GM19467 (cell line): ENCODE measurements around the gene TWNK.
A peak's percentile ranks its signal among the peaks of the same experiment; 100 is the strongest.

ENCODE experiments used
- ATAC-seq: cut with Tn5 transposase; IDR thresholded peaks from one replicate; pipeline ENCODE4 v1.9.1; 2021; ENCODE audit warnings: mild to moderate bottlenecking, moderate library complexity; ENCODE audit not compliant: unreplicated experiment

Gene TWNK

GRCh38 chr10:101010329-101010728 lies 23.0 kb downstream of the TWNK start:
- ATAC-seq = no peak

DNA sequence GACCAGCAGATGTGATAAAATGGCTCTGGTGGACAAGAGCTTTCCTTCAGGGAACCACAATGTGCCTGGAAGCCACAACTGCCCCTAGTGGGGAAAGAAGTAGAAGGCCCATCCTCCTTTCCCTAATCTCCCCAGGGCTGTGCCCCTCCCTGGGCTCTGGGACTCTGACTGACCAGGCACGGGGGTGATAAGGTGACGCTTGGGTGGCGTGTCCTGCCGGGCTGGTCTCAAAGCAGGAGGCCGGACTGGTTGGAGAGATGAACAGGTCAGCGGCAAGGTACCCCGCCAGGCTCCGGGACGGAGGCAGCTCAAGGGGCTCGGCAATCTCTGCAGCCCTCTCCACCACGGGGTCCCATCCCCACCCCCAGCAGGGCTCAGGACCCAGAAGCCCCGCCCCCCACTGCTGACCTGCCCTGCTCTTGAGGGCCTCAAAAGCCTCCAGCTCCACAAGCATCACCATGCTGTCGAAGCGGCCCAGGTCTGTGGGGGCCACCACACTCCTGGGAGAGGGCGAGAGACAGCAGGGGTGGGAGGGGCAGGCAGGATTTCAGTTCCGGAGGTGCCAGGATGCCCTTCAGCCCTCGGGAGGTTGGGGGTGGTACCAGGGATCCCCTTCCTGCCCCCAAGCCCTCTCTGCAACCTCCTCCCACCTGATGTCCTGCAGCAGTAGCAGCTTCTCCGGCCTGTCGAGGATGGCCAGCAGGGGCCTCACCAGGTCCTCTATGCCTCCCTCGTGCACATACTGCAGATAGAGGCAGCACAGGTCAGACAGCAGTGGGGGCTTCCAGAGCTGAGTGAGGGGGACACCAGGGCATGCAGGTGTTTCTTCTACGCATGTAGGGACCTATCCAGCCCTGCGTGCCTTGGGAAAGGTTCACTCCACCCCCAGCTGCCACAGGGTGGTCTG lies 24.4 kb downstream of the TWNK start:
- no peak for ATAC-seq

DNA sequence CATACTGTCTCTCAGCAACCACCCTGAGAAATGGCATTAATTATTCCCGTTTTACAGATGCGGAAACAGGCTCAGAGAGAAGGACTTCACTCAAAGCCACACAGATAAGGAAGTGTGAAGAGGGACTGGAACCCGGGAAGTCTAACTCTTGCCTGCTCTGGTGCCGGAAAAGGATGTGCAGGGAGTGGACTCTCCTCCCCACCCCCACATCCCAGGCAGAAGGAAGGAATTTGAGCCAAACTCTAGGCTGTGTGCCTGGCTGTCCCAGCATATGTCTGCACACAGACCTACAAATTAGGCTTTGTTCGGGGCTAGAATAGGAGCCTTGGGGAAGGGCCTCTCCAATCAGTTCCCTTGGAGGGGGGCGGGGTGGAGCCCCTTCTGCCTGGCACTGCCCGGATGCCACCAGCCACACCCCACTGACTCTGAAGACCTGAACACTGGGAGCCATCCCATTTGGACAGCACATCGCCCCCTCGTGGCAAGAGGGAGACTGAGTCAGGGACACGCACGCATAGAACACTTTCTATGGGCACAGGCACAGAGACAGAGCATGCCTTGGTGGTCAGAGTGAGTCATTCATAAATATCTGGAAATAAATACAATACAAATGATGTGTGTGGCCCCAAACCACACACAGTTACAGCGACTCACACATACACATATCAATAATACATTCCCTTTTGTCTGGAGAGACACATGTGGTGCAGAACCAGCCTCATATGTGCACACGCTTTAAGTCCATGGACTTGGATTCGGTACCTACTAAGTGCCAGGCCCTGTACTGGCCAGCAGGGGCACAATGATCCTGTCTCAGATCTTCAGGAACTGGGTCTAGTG lies 25.4 kb downstream of the TWNK start:
- peak; percentile 77 for ATAC-seq

DNA sequence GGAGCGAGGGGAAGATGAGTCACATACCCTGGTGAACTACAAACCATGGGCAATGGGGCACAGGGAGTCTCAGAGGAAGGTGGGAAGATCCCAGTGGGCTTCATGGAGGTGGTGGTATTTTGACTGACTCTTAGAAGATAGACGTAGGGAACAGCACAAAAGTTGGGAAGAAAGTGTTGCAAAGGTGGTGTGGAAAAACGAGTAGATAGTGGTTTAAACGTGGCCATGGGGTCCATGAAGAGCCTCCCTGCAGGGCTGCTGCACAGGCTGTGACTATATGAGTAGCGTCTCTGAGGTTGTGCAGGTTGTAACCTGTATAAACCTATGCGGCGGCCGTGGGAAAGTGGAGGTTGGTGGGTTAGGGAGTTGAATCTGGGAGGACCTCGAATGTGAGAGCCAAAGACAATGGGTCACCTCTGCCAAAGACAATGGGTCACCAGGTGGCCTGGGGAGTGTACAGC lies 26.1 kb downstream of the TWNK start:
- no peak for ATAC-seq

DNA sequence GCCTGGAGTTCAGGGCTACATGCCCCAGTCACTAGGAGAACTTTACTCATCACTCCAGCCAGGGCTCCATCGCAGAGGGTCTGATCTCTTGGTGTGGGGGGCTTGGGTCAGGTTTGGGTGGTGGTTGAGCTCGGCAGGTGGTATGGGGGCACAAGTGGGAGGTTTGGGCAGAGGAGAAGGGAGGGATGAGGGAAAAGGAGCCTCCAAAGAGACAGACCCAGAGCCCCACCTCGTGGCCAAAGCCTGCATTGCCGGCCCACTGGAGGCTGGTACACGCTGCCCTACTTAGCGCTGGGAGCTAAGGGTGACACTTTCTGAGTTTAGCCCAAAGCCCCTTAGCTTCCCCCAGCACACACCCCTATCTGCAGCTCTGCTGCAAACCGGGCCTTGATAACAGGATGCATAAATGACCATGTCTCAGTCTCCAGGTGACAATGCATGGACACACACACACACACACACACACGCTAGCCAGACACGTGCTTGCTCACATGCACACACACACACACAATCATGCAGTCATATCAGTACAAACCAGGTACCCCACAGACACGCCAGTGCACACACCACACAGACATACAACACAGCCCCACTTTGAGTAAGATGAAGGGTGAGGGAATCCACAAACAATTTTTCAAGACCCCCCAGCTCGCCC lies 27.0 kb downstream of the TWNK start:
- no peak for ATAC-seq

DNA sequence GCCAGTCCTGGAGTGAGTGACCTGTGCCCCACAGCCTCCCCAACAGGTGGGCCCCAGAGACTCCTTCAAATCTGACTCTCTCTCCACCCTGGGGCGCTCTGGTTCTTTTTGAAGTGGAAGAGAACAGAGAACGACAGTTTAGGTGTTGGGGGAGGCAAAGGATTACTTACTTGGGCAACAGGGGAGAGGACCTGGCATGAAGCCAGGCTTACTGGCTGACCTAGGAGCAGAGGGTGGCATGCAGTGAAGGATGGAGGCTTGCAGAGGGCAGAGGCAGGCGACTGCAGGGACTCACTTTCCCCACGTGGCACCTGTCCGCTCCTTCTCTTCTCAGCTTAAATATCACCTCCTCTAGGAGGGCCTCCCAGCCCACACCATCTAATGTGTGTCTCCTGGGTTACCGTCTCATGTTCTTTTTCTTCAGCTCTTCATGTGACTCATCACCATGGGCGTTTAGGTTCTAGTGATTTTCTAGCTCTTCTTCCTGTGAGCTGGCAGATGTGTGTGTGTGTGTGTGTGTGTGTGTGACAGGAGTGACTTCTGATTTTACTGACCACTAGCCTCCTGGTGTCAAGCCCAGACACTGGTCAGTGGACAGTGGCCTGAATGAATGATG lies 27.7 kb downstream of the TWNK start:
- no peak for ATAC-seq

GRCh38 chr10:101015582-101015973 lies 28.2 kb downstream of the TWNK start:
- ATAC-seq = no peak

GRCh38 chr10:101016814-101017213 lies 29.5 kb downstream of the TWNK start:
- ATAC-seq = no peak

GRCh38 chr10:101018118-101018599 lies 30.8 kb downstream of the TWNK start:
- ATAC-seq = no peak

DNA sequence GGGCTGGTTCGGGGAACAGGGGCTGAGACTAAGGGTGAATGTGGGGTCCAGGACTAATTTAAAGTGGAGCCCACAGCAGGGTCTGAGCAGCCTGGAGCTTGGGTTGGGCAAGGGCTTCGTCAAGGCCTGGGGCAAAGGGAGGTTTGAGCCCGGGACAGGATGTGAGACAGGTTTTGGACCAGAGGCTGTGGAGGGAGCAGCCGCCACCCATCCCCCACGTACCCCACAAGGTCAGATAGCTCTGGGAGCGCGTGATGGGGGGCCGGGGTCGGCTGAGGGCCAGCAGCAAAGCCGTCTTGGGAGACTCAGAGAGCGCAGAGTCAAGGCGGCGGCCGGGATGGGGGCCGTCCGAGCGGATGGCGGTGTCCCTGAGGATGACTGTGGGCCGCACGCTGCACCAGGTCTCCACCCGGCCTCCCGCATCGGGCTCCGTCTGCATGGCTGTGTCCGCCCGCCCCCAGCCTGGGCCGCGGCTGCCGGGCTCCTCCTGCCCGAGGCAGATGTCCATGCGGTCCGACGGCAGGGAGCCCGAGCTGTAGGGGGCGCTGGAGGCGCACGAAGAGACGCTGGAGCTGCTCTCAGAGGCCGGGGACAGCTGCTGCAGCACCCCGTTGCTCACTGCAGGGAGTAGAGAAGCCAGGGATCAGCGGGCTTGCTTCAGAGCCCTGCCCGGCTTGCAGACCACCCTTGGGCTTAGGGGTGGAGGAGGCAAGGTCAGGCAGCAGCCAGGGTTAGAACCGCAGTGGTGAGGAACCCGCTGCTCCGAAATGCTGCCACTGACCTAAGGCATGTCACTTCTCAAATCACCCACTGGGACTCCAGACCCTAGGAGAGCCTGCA lies 31.5 kb downstream of the TWNK start:
- ATAC-seq = no peak

GRCh38 chr10:101019440-101019703 lies 32.0 kb downstream of the TWNK start:
- no peak for ATAC-seq

DNA sequence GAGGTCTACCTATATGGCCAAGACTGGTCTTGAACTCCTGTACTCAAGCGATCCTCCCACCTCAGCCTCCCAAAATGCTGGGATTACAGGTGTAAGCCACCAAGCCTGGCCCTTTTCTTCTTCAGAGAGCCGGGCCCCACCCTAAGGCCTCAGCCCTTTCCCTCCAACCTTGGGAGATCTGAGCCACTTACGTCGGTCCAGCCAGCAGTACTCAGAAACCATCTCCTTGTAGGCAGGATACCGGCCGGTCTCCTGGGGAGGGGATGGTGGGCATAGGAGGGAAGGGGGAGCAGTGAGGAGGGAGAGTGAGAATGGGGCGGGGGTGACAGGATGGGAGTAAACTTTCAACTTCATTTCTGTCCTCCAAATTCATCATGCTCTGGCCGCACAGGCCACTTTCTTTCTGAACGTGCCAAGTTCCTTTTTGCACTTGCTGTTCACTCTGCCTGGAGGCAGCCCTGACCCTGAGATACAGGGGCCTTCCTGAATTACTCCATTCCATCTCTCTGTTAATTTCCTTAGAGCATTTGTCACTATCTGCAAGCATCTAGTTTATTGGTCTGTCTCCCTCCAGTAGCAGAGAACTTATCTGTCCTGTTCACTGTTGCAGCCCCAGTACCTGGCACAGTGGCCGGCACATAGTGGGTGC lies 33.2 kb downstream of the TWNK start:
- no peak for ATAC-seq

GRCh38 chr10:101021239-101021638 lies 33.9 kb downstream of the TWNK start:
- no peak for ATAC-seq

- ATAC-seq = no peak
These were observed 34.4 kb downstream of the TWNK start for GRCh38 chr10:101021692-101022251.

DNA sequence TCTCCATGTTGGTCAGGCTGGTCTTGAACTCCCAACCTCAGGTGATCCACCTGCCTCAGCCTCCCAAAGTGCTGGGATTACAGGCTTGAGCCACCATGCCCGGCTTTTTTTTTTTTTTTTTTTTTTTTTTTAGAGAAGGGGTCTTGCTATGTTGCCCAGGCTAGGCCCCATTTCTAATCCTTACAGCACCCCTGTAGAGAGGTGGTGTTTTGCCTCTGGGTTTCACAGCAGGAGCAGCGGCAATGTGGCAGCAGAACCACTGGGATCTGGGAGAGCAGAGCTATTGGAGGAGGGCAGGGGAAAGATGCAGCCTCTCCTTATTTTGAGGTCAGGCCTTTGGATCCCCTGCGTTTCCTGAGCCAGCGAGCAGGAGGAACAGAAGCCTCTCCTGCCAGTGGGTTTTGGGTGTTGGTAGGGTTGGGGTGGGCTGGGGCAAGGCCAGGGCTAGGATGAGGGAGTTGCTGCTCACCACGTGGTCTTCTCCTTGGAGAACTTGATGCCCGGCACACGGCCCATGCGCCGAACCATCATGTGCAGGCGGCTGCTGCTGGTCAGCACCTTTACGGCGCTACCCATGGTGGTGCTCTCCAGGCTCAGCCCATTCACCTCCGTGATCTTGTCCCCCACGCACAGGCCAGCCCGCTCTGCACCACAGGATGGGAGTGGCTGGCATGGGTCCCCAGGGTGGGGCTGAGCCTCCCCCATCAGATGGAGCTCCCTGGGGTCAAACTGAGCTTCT lies 35.8 kb downstream of the TWNK start:
- no peak for ATAC-seq

DNA sequence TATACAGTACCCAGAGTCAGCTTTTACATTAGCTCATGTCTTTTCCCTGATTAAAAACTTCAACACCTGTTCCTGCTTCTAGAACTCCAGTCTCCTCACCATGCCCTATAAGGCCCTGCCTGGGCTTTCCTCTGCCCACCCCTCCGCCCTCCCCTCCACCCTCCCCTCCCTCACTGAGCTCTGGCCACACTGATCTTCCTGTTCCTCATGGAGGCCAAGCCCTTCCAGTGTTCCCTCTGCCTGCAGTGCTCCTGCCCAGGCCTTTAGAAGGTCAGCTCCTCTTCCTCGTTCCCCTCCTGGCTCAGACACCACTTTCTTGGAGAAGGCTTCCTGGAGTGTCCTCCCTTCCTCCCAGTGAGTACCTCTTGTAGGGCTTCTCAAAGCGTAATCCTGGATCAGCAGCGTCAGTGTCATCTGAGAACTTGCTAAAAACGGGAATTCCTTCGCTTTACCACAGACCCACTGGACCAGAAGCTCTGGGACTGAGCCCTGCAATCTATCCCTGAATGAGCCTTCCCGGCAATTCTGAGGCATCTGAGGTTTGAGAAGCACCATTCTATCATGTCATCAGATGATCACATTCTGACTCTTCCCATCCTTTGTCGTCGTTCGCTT lies 39.9 kb downstream of the TWNK start:
- no peak for ATAC-seq

GRCh38 chr10:101028446-101029337 lies 41.3 kb downstream of the TWNK start:
- no peak for ATAC-seq
